HEK293T (cell line): ENCODE results near the gene OR3A2.

Source experiments
- ARNT ChIP-seq: fragments of 450-650 bp; IDR thresholded peaks from 2 replicates; pipeline ENCODE4 v1.6.1; 2017; ENCODE audit warnings: mild to moderate bottlenecking
- CTBP1 ChIP-seq: fragments of 450-650 bp; IDR thresholded peaks from 2 replicates; pipeline ENCODE4 v1.6.1; 2016; ENCODE audit warnings: borderline replicate concordance
- ELF4 ChIP-seq: fragments of 450-650 bp; IDR thresholded peaks from 2 replicates; pipeline ENCODE4 v1.6.1; 2017; ENCODE audit warnings: antibody characterized with exemption
- FOXA1 ChIP-seq: fragments of 450-650 bp; IDR thresholded peaks from 2 replicates; pipeline ENCODE4 v1.6.1; 2016; ENCODE audit warnings: mild to moderate bottlenecking
- FOXM1 ChIP-seq: fragments of 450-650 bp; IDR thresholded peaks from 2 replicates; pipeline ENCODE4 v1.6.1; 2017; ENCODE audit warnings: mild to moderate bottlenecking, borderline replicate concordance
- L3MBTL2 ChIP-seq: fragments of 450-650 bp; conservative IDR thresholded peaks from 2 replicates; pipeline ENCODE4 v1.6.1; 2016; ENCODE audit warnings: mild to moderate bottlenecking
- NFRKB ChIP-seq: fragments of 450-650 bp; IDR thresholded peaks from 2 replicates; pipeline ENCODE4 v1.6.1; 2016; ENCODE audit warnings: mild to moderate bottlenecking, moderate library complexity
- SP1 ChIP-seq: fragments of 450-650 bp; IDR thresholded peaks from 2 replicates; pipeline ENCODE4 v1.6.1; 2017
- ZNF384 ChIP-seq: fragments of 450-650 bp; IDR thresholded peaks from 2 replicates; pipeline ENCODE4 v1.6.1; 2016

- TF ChIP-seq ARNT (no peak), FOXM1 (no peak), ELF4 (no peak), CTBP1 (no peak), ZNF384 (no peak), NFRKB (no peak), L3MBTL2 (no peak), FOXA1 (no peak), SP1 (no peak)
These were observed 4.2 kb downstream of the OR3A2 start for GRCh38 chr17:3381957-3382356.
